Measurements from ENCODE around the gene SCYGR6.

GRCh38 chr2:227696990-227697679, 27.4 kb downstream of the SCYGR6 start:
- TF ChIP-seq CTCF (IDR thresholded peaks at IDR 0.05) (no peak), POLR2A (IDR thresholded peaks at IDR 0.05) (no peak), POLR2AphosphoS5 (IDR thresholded peaks at IDR 0.05) (no peak)
